Gastroesophageal sphincter (tissue), 4 donors: Measurements from ENCODE around the gene PLA2R1. TPM values are rescaled to one million over a fixed set of nuclear protein-coding genes. Genes with fewer than 3 reads are reported as not detected.

Source experiments
- ATAC-seq: fragments of 150-250 bp; one replicate; pipeline ENCODE4 v1.9.1; 2016; ENCODE audit warnings: mild to moderate bottlenecking, moderate library complexity
- H3K27ac ChIP-seq, 4 donors: fragments of 200-600 bp; sonication (generic) in 3 of 4; 1 replicate in 3 of 4; 2 replicates in 1 of 4; pipeline ENCODE4 v1.5.1; 2016 to 2019
- H3K27me3 ChIP-seq: fragments of 200-600 bp; sonication (generic); one replicate; pipeline ENCODE4 v1.5.1; 2019
- H3K36me3 ChIP-seq, 2 donors: fragments of 200-600 bp; sonication (generic); one replicate each; pipeline ENCODE4 v1.5.1; 2019; ENCODE audit warnings: control low read depth in 1 of 2
- H3K4me1 ChIP-seq, 3 donors: fragments of 200-600 bp; sonication (generic); 1 replicate in 2 of 3; 2 replicates in 1 of 3; pipeline ENCODE4 v1.5.1; 2016 to 2019; ENCODE audit warnings: control low read depth in 2 of 3
- H3K4me3 ChIP-seq, 2 donors: fragments of 200-600 bp; sonication (generic); one replicate each; pipeline ENCODE4 v1.5.1; 2019; ENCODE audit warnings: mild to moderate bottlenecking in 1 of 2, moderate library complexity in 1 of 2
- H3K9me3 ChIP-seq, 3 donors: fragments of 200-600 bp; sonication (generic); one replicate each; pipeline ENCODE4 v1.5.1; 2017 to 2019; ENCODE audit warnings: control low read depth in 2 of 3
- EP300 ChIP-seq: sonication (generic); formaldehyde crosslinking; IDR thresholded peaks from one replicate; pipeline ENCODE4 v1.6.1; 2017; ENCODE audit warnings: antibody characterized with exemption, mild to moderate bottlenecking
- POLR2A ChIP-seq, 2 donors: fragments of 450-650 bp; IDR thresholded peaks; one replicate each; pipeline ENCODE4 v1.6.1; 2017; ENCODE audit warnings: antibody characterized with exemption in 2 of 2, mild to moderate bottlenecking in 2 of 2, moderate library complexity in 1 of 2
- POLR2AphosphoS5 ChIP-seq: sonication (generic); formaldehyde crosslinking; IDR thresholded peaks from one replicate; pipeline ENCODE4 v1.6.1; 2017; ENCODE audit warnings: antibody characterized with exemption
- WGBS, 2 donors: methylation state at CpG; one replicate each; pipeline ENCODE4 v1.1.5; 2018; ENCODE audit warnings: low coverage in 1 of 2; 5-methylcytosine and 5-hydroxymethylcytosine counted together
- total RNA-seq, 4 donors: library from RNA; depleted of rRNA; stranded (reverse); fragments of >200 nt; gene quantifications; one replicate each; pipeline ENCODE4 v1.1.0, GENCODE V29; 2016
- TF ChIP-seq, protein P1 (sequence below), 4 experiments: fragments of 200-600 bp in 2 of 4; fragments of 450-650 bp in 2 of 4; sonication (generic) in 1 of 4; IDR thresholded peaks; one replicate each; pipeline ENCODE4 v1.5.1; 2017 to 2019; ENCODE audit warnings: antibody characterized with exemption in 4 of 4, mild to moderate bottlenecking in 2 of 4, moderate library complexity in 2 of 4

Gene PLA2R1
- total RNA-seq, 4 donors from 2014 or later, result 6.5 to 15.0 (median 8.0) TPM

DNA sequence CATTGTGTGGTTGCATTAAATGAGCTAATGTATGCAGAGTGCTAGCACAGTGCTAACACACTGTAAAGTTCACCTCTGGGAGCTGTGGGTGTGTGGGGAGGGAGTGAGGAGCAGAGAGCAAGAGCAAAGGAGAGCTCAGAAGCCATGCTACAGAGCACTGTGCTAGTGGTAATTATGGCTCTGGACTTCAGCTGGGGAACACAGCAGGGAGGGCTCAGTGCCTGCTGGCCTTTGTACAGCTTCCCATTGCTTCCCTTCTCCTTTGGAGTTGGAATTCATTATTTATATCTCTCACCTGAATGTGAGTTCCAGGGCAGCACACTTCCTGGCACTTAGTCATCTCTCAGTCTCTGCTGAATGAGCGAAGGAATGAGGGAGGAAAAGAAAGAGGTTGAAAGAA, 2.5 kb upstream of the PLA2R1 start:
- Histone ChIP-seq H3K27ac (peak overlapping the region in 1 of 4 donors; percentile 51), H3K4me3 (no peak overlapping the region), H3K9me3 (no peaks in the 10 kb centered on the region), H3K27me3 (no peaks in the 10 kb centered on the region), H3K4me1 (peaks cover 0 to 43% (median 7%) of the 10 kb centered on the region in 3 donors), H3K36me3 (no peaks in the 10 kb centered on the region)
- 100% methylated on average over 1 of the region's 1 CpG; no CpG with 5 or more reads in 1 of the 2 donors for WGBS, 2 donors
- TF ChIP-seq POLR2AphosphoS5, result no peak
- TF ChIP-seq, protein P1, sequence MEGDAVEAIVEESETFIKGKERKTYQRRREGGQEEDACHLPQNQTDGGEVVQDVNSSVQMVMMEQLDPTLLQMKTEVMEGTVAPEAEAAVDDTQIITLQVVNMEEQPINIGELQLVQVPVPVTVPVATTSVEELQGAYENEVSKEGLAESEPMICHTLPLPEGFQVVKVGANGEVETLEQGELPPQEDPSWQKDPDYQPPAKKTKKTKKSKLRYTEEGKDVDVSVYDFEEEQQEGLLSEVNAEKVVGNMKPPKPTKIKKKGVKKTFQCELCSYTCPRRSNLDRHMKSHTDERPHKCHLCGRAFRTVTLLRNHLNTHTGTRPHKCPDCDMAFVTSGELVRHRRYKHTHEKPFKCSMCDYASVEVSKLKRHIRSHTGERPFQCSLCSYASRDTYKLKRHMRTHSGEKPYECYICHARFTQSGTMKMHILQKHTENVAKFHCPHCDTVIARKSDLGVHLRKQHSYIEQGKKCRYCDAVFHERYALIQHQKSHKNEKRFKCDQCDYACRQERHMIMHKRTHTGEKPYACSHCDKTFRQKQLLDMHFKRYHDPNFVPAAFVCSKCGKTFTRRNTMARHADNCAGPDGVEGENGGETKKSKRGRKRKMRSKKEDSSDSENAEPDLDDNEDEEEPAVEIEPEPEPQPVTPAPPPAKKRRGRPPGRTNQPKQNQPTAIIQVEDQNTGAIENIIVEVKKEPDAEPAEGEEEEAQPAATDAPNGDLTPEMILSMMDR (IDR thresholded peaks at IDR 0.05), result no peak
- TF ChIP-seq EP300, result no peak
- TF ChIP-seq POLR2A (IDR thresholded peaks at IDR 0.05), result no peak
- no peak for ATAC-seq

DNA sequence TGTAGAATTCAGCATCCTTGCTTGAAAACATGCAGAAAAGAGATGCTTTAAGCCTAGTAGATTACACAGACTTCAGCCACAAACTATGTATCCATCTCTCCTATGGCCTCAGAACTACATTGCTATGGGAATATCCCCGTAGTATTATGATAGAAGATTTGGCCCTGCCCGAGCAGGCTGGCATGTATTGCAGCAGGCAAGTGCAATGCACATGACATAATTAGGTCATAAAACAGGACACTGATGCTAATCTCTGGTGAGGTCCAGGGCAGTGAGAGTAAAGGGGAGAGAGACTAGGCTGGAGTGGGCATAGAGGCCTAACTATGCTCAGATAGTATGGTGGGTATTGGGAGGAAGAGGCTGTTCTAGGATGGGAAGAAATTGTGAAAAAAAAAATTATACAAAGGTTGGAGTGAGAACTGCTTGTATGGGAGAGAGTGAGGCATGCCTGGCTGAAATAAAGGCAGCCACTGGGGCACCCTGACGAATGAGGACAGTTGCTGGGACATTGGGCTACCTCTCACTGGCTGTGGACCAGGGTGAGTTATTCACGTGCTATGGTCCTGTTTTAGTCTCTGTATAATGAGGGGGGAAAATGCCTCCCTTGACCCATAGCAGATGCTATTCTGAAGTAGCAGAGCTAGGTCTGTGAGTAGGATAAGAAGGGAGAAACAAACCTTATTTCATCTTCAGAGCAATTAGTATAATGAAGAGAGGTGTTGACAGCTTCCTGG, 1.6 kb upstream of the PLA2R1 start:
- no peak for ATAC-seq
- Histone ChIP-seq H3K27ac (peak overlapping the region in 1 of 4 donors; percentile 51), H3K4me3 (no peak overlapping the region), H3K9me3 (no peaks in the 10 kb centered on the region), H3K4me1 (peaks cover 0 to 43% (median 7%) of the 10 kb centered on the region in 3 donors), H3K36me3 (no peaks in the 10 kb centered on the region), H3K27me3 (no peaks in the 10 kb centered on the region)
- WGBS, 2 donors, result 17 to 56% methylated on average over 3 of the region's 4 CpGs
- TF ChIP-seq, protein P1 (IDR thresholded peaks at IDR 0.05), result no peak
- TF ChIP-seq POLR2A (IDR thresholded peaks at IDR 0.05), result no peak
- TF ChIP-seq POLR2AphosphoS5, result no peak
- TF ChIP-seq EP300, result no peak

DNA sequence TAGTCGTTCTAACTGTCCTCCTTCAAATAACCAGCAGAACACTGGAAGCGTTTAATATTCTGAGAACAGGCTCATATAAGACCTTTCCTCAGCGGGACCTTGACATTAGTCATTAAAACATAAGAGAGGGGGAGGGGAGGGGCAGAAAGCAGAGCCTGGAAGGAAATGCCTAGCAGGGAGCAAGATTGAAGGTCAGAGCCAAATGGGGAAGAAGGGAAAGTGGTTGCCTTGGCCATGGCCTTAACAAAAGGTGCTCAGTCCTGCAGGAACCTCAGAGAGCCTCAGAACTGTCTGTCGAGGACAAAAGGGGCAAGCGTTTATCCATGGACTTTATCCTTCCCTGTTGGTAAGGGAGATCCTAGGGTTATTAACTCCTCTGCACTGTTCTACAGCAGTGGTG, 856 bp upstream of the PLA2R1 start:
- 27 to 76% methylated on average over 2 to 3 of the region's 5 CpGs for WGBS, 2 donors
- Histone ChIP-seq H3K9me3 (no peaks in the 10 kb centered on the region), H3K4me1 (peaks cover 0 to 43% (median 7%) of the 10 kb centered on the region in 3 donors), H3K27me3 (no peaks in the 10 kb centered on the region), H3K36me3 (no peaks in the 10 kb centered on the region), H3K27ac (peak overlapping the region in 2 of 4 donors; percentile 70 to 75), H3K4me3 (peak overlapping the region in 1 of 2 donors; percentile 89)
- no peak for ATAC-seq
- TF ChIP-seq, protein P1 (IDR thresholded peaks at IDR 0.05), result no peak
- no peak for TF ChIP-seq POLR2AphosphoS5
- no peak for TF ChIP-seq EP300
- no peak for TF ChIP-seq POLR2A (IDR thresholded peaks at IDR 0.05)

DNA sequence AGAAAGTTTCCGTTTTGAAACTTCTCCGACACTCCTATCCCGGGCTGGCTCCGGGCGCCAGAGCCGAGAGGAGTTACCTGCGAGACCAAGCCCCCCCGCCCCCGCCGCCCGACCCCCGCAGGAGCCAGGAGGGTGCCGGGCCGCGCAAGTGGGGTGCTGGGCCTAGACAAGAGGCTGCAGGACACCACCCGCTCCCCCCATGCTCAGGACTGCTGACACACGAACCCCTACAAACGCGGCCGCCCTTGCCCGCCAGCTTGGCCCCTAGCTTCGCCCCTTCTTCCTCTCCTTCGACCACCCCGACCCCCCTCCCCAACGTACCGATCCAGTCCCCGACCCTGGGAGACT, 497 bp downstream of the PLA2R1 start:
- Histone ChIP-seq H3K27me3 (no peaks in the 10 kb centered on the region), H3K27ac (peak overlapping the region in 3 of 4 donors; percentile 55 to 75 (median 70)), H3K36me3 (no peaks in the 10 kb centered on the region), H3K4me1 (peaks cover 0 to 43% (median 7%) of the 10 kb centered on the region in 3 donors), H3K4me3 (peak overlapping the region; percentile 74 to 89), H3K9me3 (no peaks in the 10 kb centered on the region)
- WGBS, 2 donors, result no CpG with 5 or more reads among the region's 27 CpGs
- ATAC-seq, result no peak
- TF ChIP-seq POLR2AphosphoS5, result no peak
- no peak for TF ChIP-seq POLR2A (IDR thresholded peaks at IDR 0.05)
- TF ChIP-seq EP300, result no peak
- TF ChIP-seq, protein P1 (IDR thresholded peaks at IDR 0.05), result no peak

DNA sequence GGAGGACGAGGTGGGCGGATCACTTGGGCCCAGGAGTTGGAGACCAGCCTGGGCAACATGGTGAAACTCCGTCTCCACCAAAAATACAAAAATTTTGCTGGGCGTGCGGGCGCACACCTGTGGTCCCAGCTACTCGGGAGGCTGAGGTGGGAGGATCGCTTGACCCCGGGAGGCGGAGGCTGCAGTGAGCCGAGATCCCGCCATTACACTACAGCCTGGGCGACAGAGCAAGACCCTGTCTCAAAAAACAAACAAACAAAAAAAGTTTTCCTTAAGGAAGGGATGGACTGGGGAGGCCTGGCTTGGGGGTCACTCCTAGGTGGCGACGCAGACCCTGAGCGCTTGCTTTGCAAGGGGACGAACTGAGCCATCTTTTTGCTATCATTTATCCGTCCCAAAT, 882 bp downstream of the PLA2R1 start:
- peak overlapping the region; percentile 74 to 89 for H3K4me3 ChIP-seq
- TF ChIP-seq, protein P1 (IDR thresholded peaks at IDR 0.05), result no peak
- TF ChIP-seq POLR2A (IDR thresholded peaks at IDR 0.05) (no peak), POLR2AphosphoS5 (no peak), EP300 (no peak)
- H3K27ac ChIP-seq, result no peak overlapping the region
- H3K36me3 ChIP-seq, result no peaks in the 10 kb centered on the region
- no peaks in the 10 kb centered on the region for H3K9me3 ChIP-seq
- no peaks in the 10 kb centered on the region for H3K27me3 ChIP-seq
- no peak for ATAC-seq
- H3K4me1 ChIP-seq, result peaks cover 0 to 43% (median 7%) of the 10 kb centered on the region in 3 donors
- 61 to 81% methylated on average over 4 to 11 of the region's 18 CpGs for WGBS, 2 donors
